ENCODE measurements around the gene GBF1.
"Not testable (repeated sequence)": the region's sequence is repeated elsewhere in the genome, so short reads cannot be mapped to it uniquely, and the experiment has no call there.

The GBF1 gene

DNA sequence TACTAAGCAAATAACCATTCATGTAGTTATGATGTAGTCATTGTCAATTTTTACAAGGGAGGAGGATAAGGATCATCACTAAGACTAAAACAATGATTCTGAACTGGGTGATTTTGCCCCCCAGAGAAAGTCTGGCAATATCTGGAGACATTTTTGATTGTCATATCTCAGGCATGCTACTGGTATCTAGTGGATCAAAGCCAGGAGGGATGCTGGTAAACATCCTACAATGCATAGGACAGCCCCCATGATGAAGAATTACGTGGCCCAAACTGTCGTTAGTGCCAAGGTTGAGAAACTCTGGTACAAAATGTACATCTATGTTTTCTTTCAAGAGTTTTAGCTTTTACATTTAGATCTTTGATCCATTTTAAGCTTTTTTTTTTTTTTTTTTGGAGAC lies 57.3 kb downstream of the GBF1 start:
- Histone ChIP-seq H3K27me3 (ENCODE audit: control insufficient read depth, insufficient read depth, low read length) (no peaks in the 10 kb centered on the region), H3K36me3 (ENCODE audit: control insufficient read depth, insufficient read depth, low read length) (no peaks in the 10 kb centered on the region), H3K4me2 (ENCODE audit: low read length) (no peak overlapping the region), H3K4me1 (no peaks in the 10 kb centered on the region), H2AFZ (no peak overlapping the region), H3K9me3 (ENCODE audit: control insufficient read depth, low read length) (no peaks in the 10 kb centered on the region), H3K79me2 (peaks cover 39% of the 10 kb centered on the region), H3K4me3 (ENCODE audit: low read depth, low read length) (no peak overlapping the region), H3K27ac (no peak overlapping the region), H3K9ac (no peak overlapping the region)
- TF ChIP-seq, protein P1, sequence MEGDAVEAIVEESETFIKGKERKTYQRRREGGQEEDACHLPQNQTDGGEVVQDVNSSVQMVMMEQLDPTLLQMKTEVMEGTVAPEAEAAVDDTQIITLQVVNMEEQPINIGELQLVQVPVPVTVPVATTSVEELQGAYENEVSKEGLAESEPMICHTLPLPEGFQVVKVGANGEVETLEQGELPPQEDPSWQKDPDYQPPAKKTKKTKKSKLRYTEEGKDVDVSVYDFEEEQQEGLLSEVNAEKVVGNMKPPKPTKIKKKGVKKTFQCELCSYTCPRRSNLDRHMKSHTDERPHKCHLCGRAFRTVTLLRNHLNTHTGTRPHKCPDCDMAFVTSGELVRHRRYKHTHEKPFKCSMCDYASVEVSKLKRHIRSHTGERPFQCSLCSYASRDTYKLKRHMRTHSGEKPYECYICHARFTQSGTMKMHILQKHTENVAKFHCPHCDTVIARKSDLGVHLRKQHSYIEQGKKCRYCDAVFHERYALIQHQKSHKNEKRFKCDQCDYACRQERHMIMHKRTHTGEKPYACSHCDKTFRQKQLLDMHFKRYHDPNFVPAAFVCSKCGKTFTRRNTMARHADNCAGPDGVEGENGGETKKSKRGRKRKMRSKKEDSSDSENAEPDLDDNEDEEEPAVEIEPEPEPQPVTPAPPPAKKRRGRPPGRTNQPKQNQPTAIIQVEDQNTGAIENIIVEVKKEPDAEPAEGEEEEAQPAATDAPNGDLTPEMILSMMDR (IDR thresholded peaks at IDR 0.05): no peak

DNA sequence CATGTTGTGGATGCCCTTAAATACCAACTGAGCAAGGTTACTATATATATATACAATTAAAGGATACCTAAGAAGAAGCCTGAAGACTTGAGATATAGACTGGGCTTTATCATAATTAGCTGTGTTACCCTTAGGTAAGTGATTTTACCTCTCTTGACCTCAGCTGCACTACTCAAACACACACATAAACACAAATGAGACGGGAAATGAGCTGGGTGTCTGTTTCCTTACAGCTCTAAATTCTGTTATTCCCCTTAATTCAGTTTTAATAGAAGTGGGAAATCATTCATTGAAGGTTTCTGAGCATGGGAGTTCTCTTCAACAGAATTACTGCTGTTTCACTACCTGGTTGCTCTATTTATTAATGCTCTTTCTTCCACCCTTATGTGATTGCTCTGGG lies 60.7 kb downstream of the GBF1 start:
- Histone ChIP-seq H3K4me2 (ENCODE audit: low read length) (no peak overlapping the region), H3K4me3 (ENCODE audit: low read depth, low read length) (no peak overlapping the region), H3K4me1 (no peaks in the 10 kb centered on the region), H3K9ac (no peak overlapping the region), H3K36me3 (ENCODE audit: control insufficient read depth, insufficient read depth, low read length) (no peaks in the 10 kb centered on the region), H3K9me3 (ENCODE audit: control insufficient read depth, low read length) (no peaks in the 10 kb centered on the region), H3K79me2 (peaks cover 22% of the 10 kb centered on the region), H3K27ac (no peak overlapping the region), H2AFZ (no peak overlapping the region), H3K27me3 (ENCODE audit: control insufficient read depth, insufficient read depth, low read length) (no peaks in the 10 kb centered on the region)
- TF ChIP-seq, protein P1 (IDR thresholded peaks at IDR 0.05): no peak

DNA sequence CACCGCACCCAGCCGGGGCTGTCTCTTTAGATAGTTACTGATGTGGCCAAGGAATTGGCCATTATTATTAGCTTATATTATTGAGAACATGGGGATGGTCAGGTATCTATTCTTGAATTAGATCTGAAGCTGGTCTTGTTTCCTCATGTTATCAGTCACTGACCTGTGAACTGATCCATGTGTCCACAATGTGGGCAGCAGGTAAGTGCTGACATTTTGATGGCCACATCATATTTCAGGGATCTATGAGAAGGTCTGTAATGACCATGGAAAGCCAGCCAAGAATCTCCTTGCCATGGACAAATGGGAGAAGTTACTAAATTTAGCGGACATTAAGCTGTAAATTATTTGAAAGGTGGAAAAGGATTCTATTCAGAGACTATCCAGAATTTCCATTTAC lies 61.4 kb downstream of the GBF1 start:
- Histone ChIP-seq H3K9me3 (ENCODE audit: control insufficient read depth, low read length) (no peaks in the 10 kb centered on the region), H2AFZ (no peak overlapping the region), H3K27ac (no peak overlapping the region), H3K36me3 (ENCODE audit: control insufficient read depth, insufficient read depth, low read length) (no peaks in the 10 kb centered on the region), H3K4me1 (no peaks in the 10 kb centered on the region), H3K79me2 (peaks cover 25% of the 10 kb centered on the region), H3K9ac (no peak overlapping the region), H3K4me3 (ENCODE audit: low read depth, low read length) (no peak overlapping the region), H3K4me2 (ENCODE audit: low read length) (no peak overlapping the region), H3K27me3 (ENCODE audit: control insufficient read depth, insufficient read depth, low read length) (no peaks in the 10 kb centered on the region)
- TF ChIP-seq, protein P1 (IDR thresholded peaks at IDR 0.05): no peak

DNA sequence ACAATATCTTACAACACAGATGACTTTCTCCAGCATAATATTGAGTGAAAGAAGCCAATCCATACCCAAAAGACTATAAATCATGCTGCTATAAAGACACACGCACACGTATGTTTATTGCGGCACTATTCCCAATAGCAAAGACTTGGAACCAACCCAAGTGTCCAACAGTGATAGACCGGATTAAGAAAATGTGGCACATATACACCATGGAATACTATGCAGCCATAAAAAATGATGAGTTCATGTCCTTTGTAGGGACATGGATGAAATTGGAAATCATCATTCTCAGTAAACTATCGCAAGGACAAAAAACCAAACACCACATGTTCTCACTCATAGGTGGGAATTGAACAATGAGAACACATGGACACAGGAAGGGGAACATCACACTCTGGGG lies 63.0 kb downstream of the GBF1 start:
- not testable (repeated sequence) for H3K4me3 ChIP-seq (ENCODE audit: low read depth, low read length); H3K9me3 ChIP-seq (ENCODE audit: control insufficient read depth, low read length); H3K4me1 ChIP-seq; H2AFZ ChIP-seq; H3K9ac ChIP-seq; H3K4me2 ChIP-seq (ENCODE audit: low read length); H3K36me3 ChIP-seq (ENCODE audit: control insufficient read depth, insufficient read depth, low read length); H3K27ac ChIP-seq; H3K27me3 ChIP-seq (ENCODE audit: control insufficient read depth, insufficient read depth, low read length)
- peaks cover 19% of the 10 kb centered on the region for H3K79me2 ChIP-seq

DNA sequence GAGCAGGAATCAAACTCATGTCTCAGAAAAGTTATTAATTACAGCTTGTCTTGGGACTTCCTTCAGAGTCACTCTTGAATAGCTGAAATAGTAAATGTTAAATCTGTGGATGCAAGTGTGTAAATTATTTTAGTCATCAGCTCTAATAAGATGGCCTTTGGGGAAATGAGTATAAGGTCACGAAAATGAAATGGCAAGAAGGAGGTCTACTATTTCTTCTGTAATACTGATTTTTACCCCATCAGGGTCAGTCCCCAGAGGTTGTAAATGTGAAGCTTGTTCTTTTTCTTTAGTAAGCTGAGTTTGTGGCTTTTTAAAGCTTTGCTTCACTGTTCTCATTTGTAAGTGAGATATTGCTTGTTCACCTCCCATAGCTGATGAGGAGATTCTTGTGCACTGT lies 63.9 kb downstream of the GBF1 start:
- TF ChIP-seq, protein P1 (IDR thresholded peaks at IDR 0.05): no peak
- Histone ChIP-seq H3K36me3 (ENCODE audit: control insufficient read depth, insufficient read depth, low read length) (no peaks in the 10 kb centered on the region), H3K27ac (no peak overlapping the region), H3K4me3 (ENCODE audit: low read depth, low read length) (no peak overlapping the region), H3K4me1 (no peaks in the 10 kb centered on the region), H2AFZ (no peak overlapping the region), H3K79me2 (peaks cover 19% of the 10 kb centered on the region), H3K9me3 (ENCODE audit: control insufficient read depth, low read length) (no peaks in the 10 kb centered on the region), H3K27me3 (ENCODE audit: control insufficient read depth, insufficient read depth, low read length) (no peaks in the 10 kb centered on the region), H3K4me2 (ENCODE audit: low read length) (no peak overlapping the region), H3K9ac (no peak overlapping the region)
